Neural progenitor cell (in vitro differentiated cells): Measurements from ENCODE around the gene VAV1. TPM values are rescaled to one million over a fixed set of nuclear protein-coding genes. Genes with fewer than 3 reads are reported as not detected.

Experiments
- DNase-seq: peaks from one replicate; pipeline ENCODE4 v3.0.0-alpha.2; 2016; ENCODE audit warnings: low spot score
- H2AFZ ChIP-seq: fragments of 200-600 bp; sonication (generic); replicated peaks from 2 replicates; pipeline ENCODE4 v1.6.1; 2016; ENCODE audit warnings: antibody characterized with exemption
- H3F3A ChIP-seq: fragments of 200-600 bp; sonication (generic); 2 replicates; pipeline ENCODE4 v1.6.1; 2016; ENCODE audit warnings: antibody characterized with exemption, low read depth
- H3K27ac ChIP-seq: fragments of 200-600 bp; sonication (generic); 2 replicates; pipeline ENCODE4 v1.5.1; 2016; ENCODE audit warnings: mild to moderate bottlenecking
- H3K27me3 ChIP-seq: fragments of 200-600 bp; sonication (generic); 2 replicates; pipeline ENCODE4 v1.6.1; 2016; ENCODE audit warnings: mild to moderate bottlenecking, moderate library complexity
- H3K36me3 ChIP-seq: fragments of 200-600 bp; sonication (generic); 2 replicates; pipeline ENCODE4 v1.5.1; 2016
- H3K4me1 ChIP-seq: fragments of 200-600 bp; sonication (generic); 2 replicates; pipeline ENCODE4 v1.6.1; 2016; ENCODE audit warnings: mixed run types
- H3K4me2 ChIP-seq: fragments of 200-600 bp; sonication (generic); 2 replicates; pipeline ENCODE4 v1.6.1; 2016
- H3K4me3 ChIP-seq: fragments of 200-600 bp; sonication (generic); 2 replicates; pipeline ENCODE4 v1.5.1; 2016
- H3K79me2 ChIP-seq: fragments of 200-600 bp; sonication (generic); 2 replicates; pipeline ENCODE4 v1.6.1; 2016; ENCODE audit warnings: low read depth
- H3K9ac ChIP-seq: fragments of 200-600 bp; sonication (generic); 2 replicates; pipeline ENCODE4 v1.6.1; 2016
- H3K9me3 ChIP-seq: fragments of 200-600 bp; sonication (generic); 2 replicates; pipeline ENCODE4 v1.5.1; 2016; ENCODE audit warnings: low read depth
- H4K20me1 ChIP-seq: fragments of 200-600 bp; sonication (generic); 2 replicates; pipeline ENCODE4 v1.6.1; 2016; ENCODE audit warnings: low read depth
- H3K27ac Mint-ChIP-seq: 3 replicates; pipeline ENCODE4 v1.8.0; 2021; ENCODE audit warnings: mixed read lengths
- H3K27me3 Mint-ChIP-seq: 2 replicates; pipeline ENCODE4 v1.8.0; 2022; ENCODE audit warnings: low read depth, mild to moderate bottlenecking, inconsistent platforms, moderate library complexity, mixed read lengths; ENCODE audit not compliant: insufficient read depth
- H3K36me3 Mint-ChIP-seq: 3 replicates; pipeline ENCODE4 v1.8.0; 2021; ENCODE audit warnings: mixed read lengths
- H3K4me1 Mint-ChIP-seq: 3 replicates; pipeline ENCODE4 v1.8.0; 2021; ENCODE audit warnings: mixed read lengths
- H3K4me3 Mint-ChIP-seq: 3 replicates; pipeline ENCODE4 v1.8.0; 2021; ENCODE audit warnings: mild to moderate bottlenecking, moderate library complexity, mixed read lengths
- H3K9me3 Mint-ChIP-seq: 3 replicates; pipeline ENCODE4 v1.8.0; 2020; ENCODE audit warnings: mixed read lengths
- CTCF ChIP-seq: fragments of 200-600 bp; sonication (generic); IDR thresholded peaks from 2 replicates; pipeline ENCODE4 v1.5.1; 2017; ENCODE audit warnings: antibody characterized with exemption, mild to moderate bottlenecking
- EZH2 ChIP-seq: fragments of 200-600 bp; sonication (generic); IDR thresholded peaks from 2 replicates; pipeline ENCODE4 v1.6.1; 2017; ENCODE audit warnings: antibody characterized with exemption, mild to moderate bottlenecking, moderate library complexity
- EZH2phosphoT487 ChIP-seq: fragments of 200-600 bp; sonication (generic); IDR thresholded peaks from 2 replicates; pipeline ENCODE4 v1.6.1; 2017; ENCODE audit warnings: antibody characterized with exemption
- total RNA-seq: library from RNA; depleted of rRNA; stranded (reverse); fragments of >200 nt; gene quantifications from 2 replicates; pipeline ENCODE4 v1.2.3, GENCODE V29; 2015; ENCODE audit warnings: low replicate concordance

The VAV1 gene
- total RNA-seq, 1 donor from 2014 or later = not detected

GRCh38 chr19:6724631-6725492 is 47.6 kb upstream of the VAV1 start:
- Mint-ChIP-seq H3K36me3 (no peaks in the 10 kb centered on the region), H3K4me1 (peaks cover 7% of the 10 kb centered on the region), H3K27me3 (peaks cover 9% of the 10 kb centered on the region), H3K27ac (peak overlapping the region; percentile 42), H3K9me3 (no peaks in the 10 kb centered on the region), H3K4me3 (no peak overlapping the region)
- Histone ChIP-seq H2AFZ (no peak overlapping the region), H3K27ac (no peak overlapping the region), H4K20me1 (no peaks in the 10 kb centered on the region), H3K4me1 (no peaks in the 10 kb centered on the region), H3K27me3 (no peaks in the 10 kb centered on the region), H3K79me2 (no peaks in the 10 kb centered on the region), H3K4me3 (no peak overlapping the region), H3K36me3 (no peaks in the 10 kb centered on the region), H3K9me3 (no peaks in the 10 kb centered on the region), H3K4me2 (no peak overlapping the region), H3K9ac (no peak overlapping the region), H3F3A (no peaks in the 10 kb centered on the region)
- no peak for TF ChIP-seq EZH2
- no peak for TF ChIP-seq CTCF
- TF ChIP-seq EZH2phosphoT487 = no peak
- no peak for DNase-seq

- TF ChIP-seq CTCF (no peak), EZH2 (no peak), EZH2phosphoT487 (no peak)
- Mint-ChIP-seq H3K27ac (peak overlapping the region; percentile 69), H3K4me3 (no peak overlapping the region), H3K4me1 (peaks cover 7% of the 10 kb centered on the region), H3K36me3 (no peaks in the 10 kb centered on the region), H3K27me3 (peaks cover 9% of the 10 kb centered on the region), H3K9me3 (no peaks in the 10 kb centered on the region)
- Histone ChIP-seq H3K27ac (no peak overlapping the region), H4K20me1 (no peaks in the 10 kb centered on the region), H3K79me2 (no peaks in the 10 kb centered on the region), H3K27me3 (no peaks in the 10 kb centered on the region), H3K4me3 (no peak overlapping the region), H3K4me1 (no peaks in the 10 kb centered on the region), H3K4me2 (no peak overlapping the region), H3F3A (no peaks in the 10 kb centered on the region), H3K9me3 (no peaks in the 10 kb centered on the region), H2AFZ (no peak overlapping the region), H3K9ac (no peak overlapping the region), H3K36me3 (no peaks in the 10 kb centered on the region)
- DNase-seq = no peak
Observed at GRCh38 chr19:6725513-6726231, 46.8 kb upstream of the VAV1 start.

- no peak overlapping the region for H3K27ac Mint-ChIP-seq
- no peak overlapping the region for H3K27ac ChIP-seq
- no peaks in the 10 kb centered on the region for H3K9me3 ChIP-seq
- H3K9me3 Mint-ChIP-seq = no peaks in the 10 kb centered on the region
- no peak overlapping the region for H2AFZ ChIP-seq
- no peaks in the 10 kb centered on the region for H3K79me2 ChIP-seq
- H4K20me1 ChIP-seq = no peaks in the 10 kb centered on the region
- H3K4me1 Mint-ChIP-seq = peaks cover 4% of the 10 kb centered on the region
- peaks cover 8% of the 10 kb centered on the region for H3K27me3 Mint-ChIP-seq
- no peaks in the 10 kb centered on the region for H3K4me1 ChIP-seq
- no peak for TF ChIP-seq EZH2phosphoT487
- no peak for TF ChIP-seq EZH2
- TF ChIP-seq CTCF = no peak
- H3K9ac ChIP-seq = no peak overlapping the region
- H3K4me2 ChIP-seq = no peak overlapping the region
- H3K4me3 ChIP-seq = no peak overlapping the region
- H3F3A ChIP-seq = no peaks in the 10 kb centered on the region
- DNase-seq = no peak
- H3K36me3 Mint-ChIP-seq = peaks cover 8% of the 10 kb centered on the region
- no peaks in the 10 kb centered on the region for H3K27me3 ChIP-seq
- H3K4me3 Mint-ChIP-seq = no peak overlapping the region
- H3K36me3 ChIP-seq = no peaks in the 10 kb centered on the region
Observed at GRCh38 chr19:6728346-6728745, 44.2 kb upstream of the VAV1 start.
